Cerebellar nuclear complex (tissue), 1 donor: ENCODE measurements around the gene KDM6A.
"Not testable (repeated sequence)": the region's sequence is repeated elsewhere in the genome, so short reads cannot be mapped to it uniquely, and the experiment has no call there.

ENCODE experiments used
- DNase-seq, 2 experiments: peaks; one replicate each; lab custom pipeline; 2025; lab: John Stamatoyannopoulos, UW

Gene KDM6A

GRCh38 chrX:44961817-44962607 lies 89.0 kb downstream of the KDM6A start:
- no peak for DNase-seq

GRCh38 chrX:44962944-44963343 lies 90.0 kb downstream of the KDM6A start:
- DNase-seq, result no peak

GRCh38 chrX:44967221-44967620 lies 94.2 kb downstream of the KDM6A start:
- no peak for DNase-seq

- no peak for DNase-seq
Measured at GRCh38 chrX:44970709-44971108, 97.7 kb downstream of the KDM6A start.

GRCh38 chrX:44971674-44972073 lies 98.7 kb downstream of the KDM6A start:
- no peak for DNase-seq

DNA sequence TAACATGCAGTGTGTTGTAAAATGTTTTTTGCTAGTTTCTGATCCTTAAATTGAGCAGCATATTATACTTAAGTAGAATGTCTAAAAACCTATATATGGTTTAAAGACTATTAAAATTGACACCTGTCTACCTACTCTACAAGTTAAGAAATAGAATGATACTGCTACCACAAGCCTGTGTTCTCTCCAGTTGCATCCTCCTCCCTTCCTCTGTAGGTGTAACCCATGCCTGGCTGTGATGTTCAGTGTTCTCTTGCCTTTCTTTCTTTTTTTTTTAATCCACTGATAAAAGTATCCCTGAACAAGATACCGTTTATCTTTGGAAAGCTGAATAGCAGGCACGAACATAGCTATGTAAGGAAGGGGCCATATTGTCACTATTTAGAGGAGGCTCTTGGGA lies 99.1 kb downstream of the KDM6A start:
- DNase-seq, result no peak

DNA sequence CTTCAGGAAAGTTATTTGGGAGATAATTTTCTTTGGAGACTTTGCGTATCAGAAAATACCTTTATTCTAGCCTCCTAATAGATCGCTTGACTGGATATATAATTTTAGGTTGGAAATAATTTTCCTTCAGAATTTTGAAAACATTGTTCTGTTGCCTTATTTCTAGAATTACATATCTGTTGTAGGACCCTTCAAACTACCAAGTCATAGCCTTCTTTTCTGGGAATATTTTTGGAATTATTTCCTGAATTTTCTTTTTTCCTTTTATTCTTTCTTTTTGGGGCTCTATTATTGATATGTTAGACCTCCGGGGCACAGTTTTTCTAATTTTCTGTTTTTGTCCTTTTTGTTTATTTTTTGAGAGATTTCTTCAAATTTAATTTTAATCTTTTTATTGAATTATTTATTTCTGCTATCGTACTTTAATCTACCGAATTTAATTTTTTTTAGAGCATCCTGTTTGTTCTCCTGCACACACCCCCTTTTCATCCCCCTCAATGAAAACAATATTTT lies 100.5 kb downstream of the KDM6A start:
- DNase-seq, result no peak

DNA sequence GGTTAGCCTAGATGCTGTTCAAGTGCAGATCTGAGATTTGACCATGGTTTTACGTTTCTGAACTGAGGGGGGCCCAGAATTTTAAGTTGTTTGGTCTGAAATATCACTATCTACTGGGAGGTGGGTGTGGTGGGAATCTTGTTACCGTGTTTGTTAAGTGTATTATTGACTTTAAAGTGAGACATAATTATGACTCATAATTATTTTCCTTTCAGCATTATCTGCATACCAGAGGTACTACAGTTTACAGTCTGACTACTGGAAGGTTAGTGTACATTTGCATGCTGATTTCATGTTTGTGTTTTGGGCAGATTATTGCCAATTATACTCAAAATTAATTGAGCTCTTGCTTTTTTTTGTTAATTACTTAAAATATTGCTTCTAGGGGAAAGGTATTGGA lies 101.5 kb downstream of the KDM6A start:
- DNase-seq, result no peak

DNA sequence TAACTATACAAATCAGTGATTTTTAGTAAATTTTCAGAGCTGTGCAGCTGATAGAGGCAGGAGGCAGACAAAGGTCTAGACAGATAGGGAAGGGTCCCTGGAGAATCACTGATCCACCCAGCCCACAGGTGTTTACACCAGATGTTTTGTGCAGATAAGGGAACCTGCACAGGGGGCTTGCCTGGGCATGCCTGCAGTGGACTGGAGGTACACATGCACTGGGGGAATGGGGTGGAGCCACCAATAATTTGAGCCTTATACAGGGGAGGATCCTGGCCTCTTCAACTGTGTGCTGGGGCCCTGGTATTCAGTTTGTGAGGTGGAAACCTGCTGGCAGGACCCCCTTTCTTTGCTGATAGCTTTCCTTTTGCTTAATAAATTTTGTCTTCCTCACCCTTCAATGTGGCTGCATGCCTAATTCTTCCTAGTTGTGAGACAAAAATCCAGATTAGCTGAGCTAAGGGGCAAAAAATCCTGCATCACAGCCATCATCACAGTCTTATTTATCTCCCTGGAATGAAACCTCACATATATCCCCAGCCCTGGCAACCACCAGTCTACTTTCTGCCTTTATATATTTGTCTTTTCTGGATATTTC lies 102.8 kb downstream of the KDM6A start:
- DNase-seq, result no peak

DNA sequence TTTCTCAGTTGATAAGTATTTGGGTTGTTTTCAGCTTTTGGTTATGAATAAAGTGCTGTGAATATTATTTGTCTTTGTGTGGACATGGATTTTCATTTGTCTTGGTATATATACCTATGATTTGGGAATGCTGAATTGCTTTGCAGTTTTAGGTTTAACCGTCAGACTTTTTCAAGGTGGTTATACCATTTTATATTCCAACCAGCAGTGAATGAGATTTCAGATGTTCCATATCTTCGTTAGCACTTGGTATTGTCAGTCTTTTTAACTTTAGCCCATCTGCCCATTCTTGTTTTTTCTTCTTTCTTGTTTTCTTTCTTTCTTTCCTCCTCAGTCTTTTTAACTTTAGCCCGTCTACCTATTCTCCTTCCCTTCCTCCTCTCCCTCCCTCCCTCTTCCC lies 106.0 kb downstream of the KDM6A start:
- DNase-seq, result no peak

GRCh38 chrX:44980403-44980802 lies 107.4 kb downstream of the KDM6A start:
- DNase-seq, result no peak

- no peak for DNase-seq
Measured at GRCh38 chrX:44980883-44981282, 107.9 kb downstream of the KDM6A start.

GRCh38 chrX:44989995-44990770 lies 117.2 kb downstream of the KDM6A start:
- no peak for DNase-seq

DNA sequence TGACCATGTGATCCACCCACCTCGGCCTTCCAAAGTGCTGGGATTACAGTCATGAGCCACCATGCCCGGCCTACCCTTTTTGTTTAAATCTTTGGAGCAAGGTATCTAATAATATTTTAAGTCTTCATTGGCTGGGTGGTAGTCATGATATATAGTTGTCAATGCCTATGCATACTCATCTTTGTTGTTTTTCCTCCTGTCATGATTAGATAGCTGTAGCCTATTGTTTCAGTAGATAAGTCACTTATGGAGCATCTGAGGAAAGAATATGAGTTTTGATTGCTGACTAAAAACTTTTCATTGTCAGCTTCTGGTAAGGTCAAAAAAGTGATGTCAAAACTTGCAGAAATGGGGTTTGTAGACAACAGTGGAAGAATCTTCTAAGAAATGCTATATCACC lies 119.8 kb downstream of the KDM6A start:
- no peak for DNase-seq

- no peak for DNase-seq
Measured at GRCh38 chrX:44996277-44996676, 123.3 kb downstream of the KDM6A start.

GRCh38 chrX:44997282-44997812 lies 124.4 kb downstream of the KDM6A start:
- DNase-seq, result no peak

- no peak for DNase-seq
Measured at GRCh38 chrX:44997888-44998287, 124.9 kb downstream of the KDM6A start.

GRCh38 chrX:44999237-44999636 lies 126.2 kb downstream of the KDM6A start:
- DNase-seq, result not testable (repeated sequence)

DNA sequence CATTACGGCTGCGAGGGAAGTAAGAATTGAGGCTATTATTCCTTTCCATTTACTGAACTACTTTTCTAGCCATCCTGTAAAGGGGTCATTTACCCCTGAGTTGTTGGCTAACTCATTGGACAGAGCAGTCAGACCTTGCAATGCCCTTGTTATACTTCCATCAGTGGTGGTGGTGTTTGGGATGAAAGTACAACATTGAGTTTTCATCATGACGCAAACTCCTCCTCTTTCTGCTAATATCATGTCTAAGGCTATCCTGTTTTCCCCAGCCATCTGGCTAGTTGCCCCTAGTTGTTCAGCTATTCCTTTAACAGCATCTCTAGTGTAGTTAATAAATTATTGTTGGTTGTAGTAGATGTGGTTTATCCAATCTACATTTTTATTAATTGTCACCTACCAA lies 126.9 kb downstream of the KDM6A start:
- not testable (repeated sequence) for DNase-seq

GRCh38 chrX:45001048-45001447 lies 128.1 kb downstream of the KDM6A start:
- DNase-seq, result no peak

- DNase-seq, result no peak
Measured at GRCh38 chrX:45003085-45003484, 130.1 kb downstream of the KDM6A start.

DNA sequence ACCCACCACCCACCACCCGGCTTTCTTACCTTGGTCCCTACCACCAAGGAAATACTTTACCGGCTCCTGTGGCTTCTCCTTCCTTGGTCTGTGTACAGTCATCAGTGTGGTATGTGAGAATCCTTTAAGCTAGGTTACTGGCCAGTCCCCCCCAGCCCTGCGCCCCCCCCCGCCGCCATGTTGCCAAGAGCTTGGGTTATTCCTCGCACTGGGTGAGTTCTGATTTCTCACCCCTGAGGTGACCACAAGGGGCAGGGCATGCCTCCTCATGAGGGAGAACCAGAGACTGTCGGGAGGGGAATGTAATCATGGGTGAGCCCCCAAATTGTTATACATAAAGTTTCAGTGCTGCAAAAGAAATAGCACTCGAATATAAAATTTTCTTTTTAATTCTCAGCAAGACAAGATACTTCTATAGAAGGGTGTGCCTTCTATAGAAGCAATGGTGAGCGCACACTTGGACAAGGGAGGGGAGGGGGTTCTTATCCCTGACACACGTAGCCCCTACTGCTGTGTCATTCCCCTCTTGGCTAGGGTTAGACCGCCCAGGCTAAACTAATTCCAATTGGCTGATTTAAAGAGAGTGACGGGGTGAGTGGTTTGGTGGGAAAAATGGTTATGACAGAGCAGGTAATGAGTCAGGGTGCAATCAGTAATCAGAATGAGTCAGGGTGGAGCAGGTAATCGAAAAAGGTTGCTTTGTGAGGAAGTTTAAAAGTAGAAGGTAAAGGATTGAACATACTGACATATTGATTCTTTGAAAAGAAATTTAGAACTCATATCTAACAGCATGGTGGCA lies 133.2 kb downstream of the KDM6A start:
- no peak for DNase-seq
